ENCODE measurements around the gene GPR25.

- TF ChIP-seq GATA2 (IDR thresholded peaks at IDR 0.05; ENCODE audit: low read depth, low read length) = no peak
- TF ChIP-seq GATA3 (IDR thresholded peaks at IDR 0.05; ENCODE audit: low read depth, low read length) = no peak
Observed at GRCh38 chr1:200891774-200892157, 19.0 kb downstream of the GPR25 start.

Measured in SH-SY5Y (cell line).